Glomerular visceral epithelial cell (primary cell): Measurements from ENCODE around the gene CPEB1.
"Not testable (repeated sequence)": the region's sequence is repeated elsewhere in the genome, so short reads cannot be mapped to it uniquely, and the experiment has no call there.

Source experiments
- DNase-seq: peaks from one replicate; pipeline ENCODE4 v3.0.0-alpha.2; 2016; ENCODE audit errors: extremely low spot score

CPEB1 gene

DNA sequence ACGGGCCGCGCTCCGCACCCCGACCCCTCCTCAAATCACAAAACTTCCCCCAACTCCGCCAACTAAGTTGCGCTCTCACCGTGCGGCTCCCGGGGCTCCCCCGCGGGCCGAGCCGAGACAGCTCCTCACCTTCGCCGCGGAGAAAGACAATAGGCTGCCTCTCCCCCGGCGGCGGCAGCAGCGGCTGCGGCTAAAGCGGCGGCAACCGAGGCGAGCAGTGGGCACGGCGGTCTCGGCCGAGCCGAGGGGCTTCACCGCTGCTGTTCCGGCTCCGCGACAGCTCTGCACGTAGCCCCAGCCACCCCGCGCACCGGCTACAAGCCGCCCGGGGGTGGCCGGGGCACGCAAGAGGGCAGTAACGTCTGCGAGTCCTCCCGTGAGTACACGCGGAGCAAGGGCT, 133.6 kb downstream of the CPEB1 start:
- not testable (repeated sequence) for DNase-seq

DNA sequence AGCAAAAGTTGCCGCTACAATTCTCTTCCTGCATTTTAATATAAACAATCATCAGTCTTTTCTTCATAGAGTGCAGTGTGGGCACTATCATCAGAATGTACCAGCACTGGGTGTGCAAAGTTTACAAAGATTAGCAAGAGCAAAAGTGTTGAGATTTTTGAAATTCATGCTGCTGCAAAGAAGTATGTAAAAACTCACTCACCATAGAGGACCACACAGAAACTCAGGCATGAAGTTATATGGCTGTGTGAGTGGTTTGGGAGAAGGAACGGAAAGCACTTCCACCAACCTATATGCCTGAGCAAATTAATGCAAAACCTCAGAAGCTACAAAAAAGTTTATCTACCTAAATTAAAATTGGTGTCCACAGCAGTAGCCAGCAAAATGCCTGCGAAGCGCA, 139.5 kb downstream of the CPEB1 start:
- not testable (repeated sequence) for DNase-seq

DNA sequence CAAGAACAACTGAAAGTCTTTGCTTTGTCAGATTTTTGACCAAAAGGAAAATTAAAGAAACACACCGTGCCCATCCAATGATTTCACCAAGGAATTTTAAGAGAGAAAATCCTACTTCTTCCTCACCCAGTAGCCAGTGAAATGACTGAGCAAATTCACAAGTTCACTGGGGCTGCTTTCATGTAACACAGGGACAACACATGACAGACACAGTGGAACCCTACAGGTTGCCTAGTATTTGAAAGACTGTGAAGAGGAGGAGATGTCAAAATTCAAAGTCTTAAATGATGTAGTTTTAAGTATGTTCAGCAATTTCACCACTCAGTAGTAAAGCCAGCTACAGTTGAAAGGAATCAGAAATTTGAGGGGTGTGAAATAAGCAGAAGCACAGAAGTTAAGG, 140.1 kb downstream of the CPEB1 start:
- DNase-seq: not testable (repeated sequence)

DNA sequence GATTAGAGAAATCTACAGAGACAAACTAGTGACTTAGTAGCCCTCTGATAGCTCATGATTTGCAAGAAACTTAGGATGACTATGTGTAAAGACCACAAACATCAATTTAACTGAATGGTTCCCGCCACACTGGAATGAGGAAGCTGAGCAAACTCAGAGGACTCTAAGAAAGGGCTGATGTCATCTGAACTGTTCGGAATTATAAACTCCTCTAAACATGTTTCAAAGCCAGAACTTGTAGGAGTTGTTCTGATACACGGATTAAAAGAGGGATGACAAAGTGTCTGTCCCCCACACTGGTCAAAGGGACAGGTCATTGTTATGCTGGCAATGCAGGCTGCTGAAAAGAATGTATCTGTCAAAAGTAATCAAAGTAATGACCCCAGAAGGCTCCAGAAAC, 141.3 kb downstream of the CPEB1 start:
- DNase-seq: not testable (repeated sequence)

DNA sequence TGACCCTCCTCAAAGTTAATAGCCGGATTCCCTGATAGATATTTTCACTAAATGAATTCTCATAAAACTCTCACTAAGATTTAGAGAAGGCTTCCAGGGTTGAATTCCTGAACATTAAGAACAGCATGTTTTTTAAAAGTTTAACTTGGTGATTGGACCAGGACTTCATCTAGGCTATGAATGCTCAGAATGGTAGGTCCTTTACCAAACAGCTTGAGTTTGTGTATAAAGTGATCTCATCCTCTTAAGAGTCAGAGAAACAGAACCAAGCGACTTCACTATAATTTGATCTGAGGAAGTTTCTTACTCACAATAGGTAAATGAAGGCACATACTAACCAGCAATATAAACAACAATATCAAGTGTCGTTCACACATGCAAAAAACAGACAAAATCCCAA, 143.1 kb downstream of the CPEB1 start:
- not testable (repeated sequence) for DNase-seq

DNA sequence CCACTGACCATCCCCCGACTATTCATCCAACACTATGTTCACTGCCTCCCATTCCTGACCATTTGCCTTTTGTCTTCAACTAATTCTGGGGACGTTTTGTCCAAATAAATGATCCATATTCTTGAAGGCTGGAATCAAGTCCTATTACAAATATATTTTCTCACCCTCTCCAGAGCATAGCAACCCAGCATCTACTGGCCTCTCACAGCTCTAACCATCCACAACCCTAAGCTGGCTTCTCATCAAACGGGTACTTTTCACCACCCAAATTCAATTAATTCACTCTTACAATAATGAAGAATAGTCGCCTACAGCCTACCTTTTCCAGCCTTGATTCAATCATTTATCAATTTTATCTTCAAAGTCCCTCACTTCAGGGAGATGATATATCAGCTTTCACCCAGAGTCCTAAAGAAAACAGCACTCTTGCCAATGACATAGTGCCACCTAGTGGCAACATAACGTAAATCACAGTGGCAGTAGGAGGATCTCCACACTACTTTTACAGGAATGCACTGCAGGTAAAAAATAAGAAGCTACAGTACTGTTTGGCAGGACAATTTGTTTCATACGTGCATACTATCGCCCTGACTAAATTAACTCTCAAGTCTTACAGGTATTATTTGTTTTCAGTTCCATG, 144.3 kb downstream of the CPEB1 start:
- not testable (repeated sequence) for DNase-seq

DNA sequence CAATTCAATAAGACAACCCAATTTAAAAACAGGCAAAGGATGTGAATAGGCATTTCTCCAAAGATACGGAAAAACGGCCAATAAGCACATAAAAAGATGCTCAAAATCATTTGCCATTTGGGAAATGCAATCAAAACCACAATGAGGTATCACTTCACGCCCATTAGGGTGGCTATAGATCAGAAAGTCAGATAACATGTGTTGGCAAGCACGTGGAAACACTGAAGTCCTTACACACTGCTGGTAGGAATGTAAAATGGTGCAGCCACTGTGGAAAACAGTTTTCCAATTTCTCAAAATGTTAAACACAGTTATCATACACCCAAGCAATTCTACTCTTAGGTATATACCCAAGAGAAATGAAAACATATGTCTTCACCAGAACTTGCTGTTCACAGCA, 146.4 kb downstream of the CPEB1 start:
- not testable (repeated sequence) for DNase-seq

DNA sequence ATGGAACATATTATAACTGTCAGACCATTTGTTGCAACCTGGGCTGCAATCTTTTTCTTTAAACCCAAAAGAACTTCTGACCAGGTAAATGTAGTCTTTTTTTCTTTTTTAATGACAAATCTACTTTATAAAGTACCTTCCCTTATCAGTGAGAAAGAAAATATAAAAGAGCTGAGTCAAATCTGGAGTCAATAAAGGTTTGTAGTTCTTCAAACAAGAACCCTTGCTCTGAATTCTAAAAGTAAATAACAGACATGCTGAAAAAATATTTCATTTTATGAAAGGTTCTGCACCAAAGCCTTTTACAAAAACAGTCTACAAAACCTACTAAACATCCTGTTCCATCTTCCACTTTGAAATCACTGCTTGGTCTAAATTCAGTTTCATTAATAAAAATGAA, 149.2 kb downstream of the CPEB1 start:
- DNase-seq: not testable (repeated sequence)
